SIG-M5 treated with dmso at 0.1 percent for 504 hours (cell line): ENCODE measurements around the gene P4HB.

Experiments
- DNase-seq: peaks from one replicate; lab custom pipeline; 2025; ENCODE audit not compliant: unreplicated experiment; lab: John Stamatoyannopoulos, UW

P4HB gene

GRCh38 chr17:81813371-81813684 lies 47.0 kb downstream of the P4HB start:
- no peak for DNase-seq

- DNase-seq: no peak
These were observed 47.6 kb downstream of the P4HB start for GRCh38 chr17:81812571-81813370.

- no peak for DNase-seq
These were observed 48.4 kb downstream of the P4HB start for GRCh38 chr17:81811705-81812570.

GRCh38 chr17:81810892-81811704 lies 49.2 kb downstream of the P4HB start:
- no peak for DNase-seq

- no peak for DNase-seq
These were observed 49.9 kb downstream of the P4HB start for GRCh38 chr17:81810476-81810875.

- no peak for DNase-seq
These were observed 50.8 kb downstream of the P4HB start for GRCh38 chr17:81809556-81809998.

GRCh38 chr17:81808778-81809555 lies 51.4 kb downstream of the P4HB start:
- no peak for DNase-seq

GRCh38 chr17:81807839-81808238 lies 52.5 kb downstream of the P4HB start:
- no peak for DNase-seq

- no peak for DNase-seq
These were observed 53.1 kb downstream of the P4HB start for GRCh38 chr17:81807210-81807719.

- no peak for DNase-seq
These were observed 53.7 kb downstream of the P4HB start for GRCh38 chr17:81806461-81807209.

- no peak for DNase-seq
These were observed 54.5 kb downstream of the P4HB start for GRCh38 chr17:81805707-81806460.

GRCh38 chr17:81804559-81805399 lies 55.6 kb downstream of the P4HB start:
- no peak for DNase-seq

- DNase-seq: no peak
These were observed 56.4 kb downstream of the P4HB start, which contains the start of gene GCGR for GRCh38 chr17:81803728-81804558. TSS of gene GCGR (plus strand) at chr17:81804150. CDS start at chr17:81809019, 4,869 bp downstream.

- no peak for DNase-seq
These were observed 57.3 kb downstream of the P4HB start for GRCh38 chr17:81802856-81803643.

GRCh38 chr17:81802048-81802758 lies 58.1 kb downstream of the P4HB start:
- DNase-seq: no peak

GRCh38 chr17:81801327-81801726 lies 59.0 kb downstream of the P4HB start:
- DNase-seq: no peak
